Adrenal gland (tissue), 5 donors: ENCODE data around the gene ZNF835.

Experiments used
- POLR2A ChIP-seq, 2 donors: fragments of 450-650 bp; IDR thresholded peaks; one replicate each; pipeline ENCODE4 v1.6.1; 2017; ENCODE audit warnings: antibody characterized with exemption in 2 of 2, mild to moderate bottlenecking in 2 of 2, moderate library complexity in 1 of 2
- TF ChIP-seq, protein P1 (sequence below), 6 experiments: fragments of 450-650 bp in 4 of 6; fragments of 200-600 bp in 2 of 6; sonication (generic) in 1 of 6; IDR thresholded peaks; 1 replicate in 5 of 6; 2 replicates in 1 of 6; pipeline versions ENCODE4 v1.5.1 to v1.8.0; 2016 to 2021; ENCODE audit warnings: antibody characterized with exemption in 6 of 6, mild to moderate bottlenecking in 2 of 6, moderate library complexity in 1 of 6
- donor health status: DM: no; HTN: no; CAD: no.

DNA sequence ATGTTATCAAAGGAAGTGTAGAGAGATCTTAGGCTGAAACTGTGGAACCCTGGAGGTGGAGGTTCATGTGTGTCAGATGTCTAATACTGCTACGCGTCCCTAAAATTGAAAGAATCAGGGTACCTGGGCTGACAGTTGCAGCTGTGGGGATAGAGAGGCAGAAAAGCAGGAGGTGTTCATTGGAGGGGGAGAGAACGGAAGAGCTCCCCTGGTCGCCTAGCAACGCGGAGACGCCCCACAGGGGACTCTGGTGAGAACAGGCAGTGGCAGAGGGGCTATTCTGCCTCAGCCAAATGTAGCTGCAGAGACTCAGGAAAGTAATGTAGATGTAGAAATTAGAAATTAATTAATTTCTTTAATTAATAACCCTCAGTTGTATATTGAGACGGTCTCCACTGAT lies 10.1 kb upstream of the ZNF835 start:
- TF ChIP-seq, protein P1, sequence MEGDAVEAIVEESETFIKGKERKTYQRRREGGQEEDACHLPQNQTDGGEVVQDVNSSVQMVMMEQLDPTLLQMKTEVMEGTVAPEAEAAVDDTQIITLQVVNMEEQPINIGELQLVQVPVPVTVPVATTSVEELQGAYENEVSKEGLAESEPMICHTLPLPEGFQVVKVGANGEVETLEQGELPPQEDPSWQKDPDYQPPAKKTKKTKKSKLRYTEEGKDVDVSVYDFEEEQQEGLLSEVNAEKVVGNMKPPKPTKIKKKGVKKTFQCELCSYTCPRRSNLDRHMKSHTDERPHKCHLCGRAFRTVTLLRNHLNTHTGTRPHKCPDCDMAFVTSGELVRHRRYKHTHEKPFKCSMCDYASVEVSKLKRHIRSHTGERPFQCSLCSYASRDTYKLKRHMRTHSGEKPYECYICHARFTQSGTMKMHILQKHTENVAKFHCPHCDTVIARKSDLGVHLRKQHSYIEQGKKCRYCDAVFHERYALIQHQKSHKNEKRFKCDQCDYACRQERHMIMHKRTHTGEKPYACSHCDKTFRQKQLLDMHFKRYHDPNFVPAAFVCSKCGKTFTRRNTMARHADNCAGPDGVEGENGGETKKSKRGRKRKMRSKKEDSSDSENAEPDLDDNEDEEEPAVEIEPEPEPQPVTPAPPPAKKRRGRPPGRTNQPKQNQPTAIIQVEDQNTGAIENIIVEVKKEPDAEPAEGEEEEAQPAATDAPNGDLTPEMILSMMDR (IDR thresholded peaks at IDR 0.05): no peak
- TF ChIP-seq POLR2A (IDR thresholded peaks at IDR 0.05): no peak
